Measurements from ENCODE around the gene ACY1.
A peak's percentile ranks its signal among the peaks of the same experiment; 100 is the strongest.

The ACY1 gene

DNA sequence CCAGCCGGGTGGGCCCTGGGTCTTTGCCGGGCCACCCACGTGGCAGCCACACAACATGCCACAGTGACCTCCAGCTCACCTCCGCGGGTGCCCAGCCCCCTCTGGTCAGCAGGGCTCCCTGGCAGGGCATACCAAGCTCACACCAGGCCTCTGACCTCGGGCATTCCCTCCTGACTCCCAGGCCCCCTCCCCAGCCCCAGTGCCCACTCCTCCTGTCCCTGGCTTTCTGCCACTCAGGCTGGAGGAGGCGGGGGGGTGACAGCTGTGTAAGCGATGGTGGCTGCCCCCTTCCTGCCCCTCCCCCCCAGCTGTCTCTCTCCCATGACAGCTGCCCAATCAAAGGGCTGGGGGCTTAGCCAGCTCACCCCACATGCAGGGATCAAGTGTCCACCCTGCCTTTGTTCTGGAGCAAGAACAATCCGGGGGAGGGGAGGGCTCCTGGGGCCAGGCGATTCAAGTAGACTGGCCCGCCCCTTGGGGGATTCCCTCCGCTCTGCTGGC, 19.3 kb upstream of the ACY1 start:
- DNase-seq (ENCODE audit: low spot score): no peak

DNA sequence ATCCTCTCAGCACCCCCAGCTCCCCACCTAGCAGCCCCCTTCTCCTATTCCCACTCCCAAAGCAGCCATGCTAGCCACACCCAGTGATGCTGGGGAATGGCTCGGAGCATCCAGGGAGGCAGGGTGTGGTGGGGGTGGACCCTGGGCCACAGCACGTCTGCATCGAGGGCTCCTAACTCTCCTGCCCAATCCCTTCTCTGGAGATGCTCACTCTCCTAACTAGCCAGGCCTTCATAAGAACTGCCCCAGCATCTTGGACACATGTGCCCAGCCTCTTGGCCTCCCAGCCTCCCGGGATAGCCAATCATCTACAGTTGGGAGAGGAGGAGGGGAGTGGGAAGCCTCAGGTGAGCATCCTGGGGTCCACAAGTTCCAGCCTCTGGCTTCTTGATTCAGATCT, 18.8 kb upstream of the ACY1 start:
- no peak for DNase-seq (ENCODE audit: low spot score)

DNA sequence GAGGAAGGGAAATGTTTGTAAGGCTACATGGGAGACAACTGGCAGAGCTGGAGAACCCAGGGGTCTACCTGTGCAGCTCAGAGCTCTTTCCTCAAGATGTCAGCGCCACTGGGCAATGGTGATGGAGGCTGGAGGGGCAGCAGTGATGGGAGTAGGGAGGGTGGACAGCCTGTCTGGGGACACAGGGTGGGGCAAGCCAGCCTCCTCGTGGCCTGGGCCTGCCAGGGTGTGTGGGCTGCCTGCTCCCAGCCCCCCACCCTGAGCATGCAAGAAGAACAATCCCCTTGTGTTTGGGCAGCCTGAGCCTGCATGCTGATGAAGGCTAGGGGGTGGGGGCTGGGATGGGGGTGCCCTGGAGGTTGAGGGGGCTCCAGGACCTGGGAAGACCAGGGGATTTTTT, 17.3 kb upstream of the ACY1 start:
- DNase-seq (ENCODE audit: low spot score): no peak

DNA sequence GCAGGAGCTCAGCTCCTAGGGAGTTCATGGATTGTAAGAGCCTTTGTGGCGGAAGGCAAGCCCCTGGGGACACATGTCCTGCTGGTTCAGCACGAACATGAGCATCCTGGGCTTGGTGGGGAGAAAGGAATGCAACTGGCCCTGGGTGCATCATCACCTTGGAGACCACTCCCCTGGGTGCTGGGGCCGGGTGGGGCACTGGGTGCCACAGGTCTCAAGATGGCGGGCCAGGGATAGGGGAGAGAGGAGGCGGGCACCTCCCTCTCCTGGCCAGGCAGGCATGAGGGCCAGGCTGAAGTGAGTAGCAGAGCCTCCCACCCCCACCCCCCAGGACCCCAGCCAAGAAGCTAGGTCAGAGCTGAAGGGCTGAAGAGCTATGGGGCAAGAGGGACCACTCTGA, 16.8 kb upstream of the ACY1 start:
- DNase-seq (ENCODE audit: low spot score): no peak

DNA sequence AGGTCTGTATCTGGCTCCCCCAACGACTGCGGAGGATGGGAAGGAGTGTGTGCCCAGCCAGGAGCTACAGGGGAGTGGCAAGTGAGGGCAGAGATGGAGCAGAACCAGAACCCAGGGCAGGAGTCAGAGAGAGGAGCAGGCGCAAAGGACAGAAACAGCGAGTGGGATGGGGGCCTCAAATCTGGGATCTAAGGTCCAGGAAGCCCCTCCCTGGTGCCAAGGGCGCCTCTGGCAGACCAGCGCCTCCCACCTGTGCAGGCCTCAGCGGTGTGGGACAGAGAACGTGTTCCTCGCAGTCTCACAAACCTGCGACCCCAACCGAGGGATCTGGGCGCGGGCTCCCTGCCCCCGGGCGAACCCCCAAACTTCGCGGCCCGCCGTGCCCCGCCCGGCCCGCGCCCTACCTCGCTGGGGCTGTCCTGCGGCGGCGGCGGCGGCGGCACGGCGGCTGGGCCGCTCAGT, 16.4 kb upstream of the ACY1 start:
- no peak for DNase-seq (ENCODE audit: low spot score)

DNA sequence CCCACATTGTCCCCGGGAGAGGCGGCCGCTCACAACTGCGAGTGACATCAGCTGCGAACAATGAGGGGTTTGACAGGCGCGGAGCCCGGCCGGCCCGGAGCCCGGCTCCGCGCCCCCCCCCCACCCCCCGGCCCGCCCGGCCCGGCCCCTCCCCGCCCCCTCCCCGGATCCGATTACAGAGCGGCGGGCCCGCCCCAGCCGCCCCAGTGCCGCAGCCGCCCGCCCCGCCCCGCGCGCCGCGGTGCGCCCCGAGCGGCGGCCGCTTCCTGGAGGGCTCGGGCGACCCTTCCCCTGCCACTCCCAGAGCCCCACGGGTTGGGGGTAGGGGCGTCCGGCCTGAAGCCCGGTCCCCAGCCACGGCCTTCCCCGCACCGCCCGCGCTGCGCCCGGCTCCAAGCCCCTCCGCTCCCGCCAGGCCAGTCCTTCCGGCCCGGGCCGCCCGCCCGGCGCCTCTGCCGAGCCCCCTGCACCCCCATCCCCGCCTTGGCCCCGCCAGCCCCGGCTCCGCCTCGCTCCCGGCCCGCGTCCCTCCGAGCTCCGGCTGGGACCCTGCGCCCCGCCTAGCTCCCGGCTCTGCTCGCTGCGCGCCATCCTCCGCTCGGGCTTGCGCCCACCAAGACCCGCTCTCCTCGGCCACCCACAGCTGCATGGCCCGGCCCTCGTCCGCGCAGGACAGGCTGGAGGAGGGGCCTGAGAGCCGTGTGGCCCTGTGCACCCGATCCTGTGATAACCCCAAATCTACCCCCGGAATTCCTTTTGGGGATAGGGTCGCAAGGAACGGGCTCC, 15.8 kb upstream of the ACY1 start, which contains the start of gene PCBP4:
Gene PCBP4 (minus strand): TSS at position 71 of the 786 bp plus-strand sequence. CDS start 6,214 bp downstream, outside the sequence.
- DNase-seq (ENCODE audit: low spot score): no peak

DNA sequence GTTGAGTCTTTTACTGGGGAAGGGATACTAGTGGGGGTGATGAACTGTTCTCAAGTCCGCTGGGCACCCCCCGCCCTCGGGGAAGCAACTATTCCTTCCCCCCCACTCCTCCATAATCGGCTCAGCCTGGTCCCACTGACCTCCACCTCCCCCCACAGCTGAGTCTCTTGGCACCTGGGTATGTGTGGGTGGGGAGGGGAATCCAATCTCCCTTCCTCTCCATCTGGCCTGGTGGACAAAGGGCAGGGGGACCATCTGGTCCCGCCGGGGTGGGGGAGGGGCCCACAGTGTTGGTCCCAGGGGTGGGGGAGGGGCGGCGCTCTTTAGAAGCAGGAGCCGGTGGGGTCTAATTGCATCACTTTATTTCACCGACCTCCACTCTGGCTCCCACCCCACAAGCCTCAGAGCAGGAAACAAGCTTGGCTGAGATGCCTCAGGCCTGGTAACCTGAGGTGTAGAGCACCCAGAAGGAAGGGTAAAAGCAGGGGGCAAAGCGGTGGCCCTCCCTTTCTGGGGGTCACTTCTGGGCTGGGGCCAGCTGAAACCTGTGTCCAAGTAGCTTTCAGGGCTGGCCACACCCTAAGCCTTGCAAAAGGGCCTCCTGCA, 15.1 kb upstream of the ACY1 start:
- DNase-seq (ENCODE audit: low spot score): no peak

DNA sequence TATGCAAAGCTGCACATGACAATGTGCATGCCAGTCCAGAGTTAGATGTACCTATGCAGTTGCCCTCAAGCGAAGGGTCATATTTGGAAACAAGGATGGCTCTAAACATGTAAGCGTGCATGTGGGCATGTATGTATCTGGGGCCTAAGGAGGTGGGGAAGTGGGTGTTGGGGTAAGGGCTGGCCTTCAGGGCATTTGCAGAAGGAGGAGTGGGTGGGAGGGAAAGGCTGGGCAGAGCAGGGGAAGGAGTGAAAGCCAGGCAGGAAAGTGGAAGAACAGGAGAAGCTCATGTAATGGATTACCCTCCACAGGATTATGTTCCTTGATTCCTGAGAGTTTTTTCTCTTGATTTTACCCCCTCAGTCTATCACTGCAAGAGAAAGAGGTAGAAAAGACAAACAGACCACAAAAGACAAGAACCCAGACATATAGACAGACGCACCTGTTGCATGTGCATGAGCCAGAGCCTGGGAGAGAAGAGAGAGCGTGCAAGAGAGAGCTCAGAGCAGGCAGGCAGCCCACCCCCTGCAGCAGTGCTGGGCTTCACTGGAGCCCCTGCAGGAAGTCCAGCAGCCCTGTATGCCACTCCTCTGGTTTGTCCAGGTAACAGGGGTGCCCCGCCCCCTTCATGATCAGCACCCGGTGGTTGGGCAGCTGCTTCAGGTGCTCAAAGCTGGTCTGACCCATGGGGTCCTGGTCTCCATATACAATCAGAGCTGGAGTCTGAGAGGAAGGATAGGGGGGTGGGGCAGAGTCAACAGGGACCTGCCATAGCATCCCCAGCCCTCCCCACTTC, 14.3 kb upstream of the ACY1 start:
- DNase-seq (ENCODE audit: low spot score): no peak

DNA sequence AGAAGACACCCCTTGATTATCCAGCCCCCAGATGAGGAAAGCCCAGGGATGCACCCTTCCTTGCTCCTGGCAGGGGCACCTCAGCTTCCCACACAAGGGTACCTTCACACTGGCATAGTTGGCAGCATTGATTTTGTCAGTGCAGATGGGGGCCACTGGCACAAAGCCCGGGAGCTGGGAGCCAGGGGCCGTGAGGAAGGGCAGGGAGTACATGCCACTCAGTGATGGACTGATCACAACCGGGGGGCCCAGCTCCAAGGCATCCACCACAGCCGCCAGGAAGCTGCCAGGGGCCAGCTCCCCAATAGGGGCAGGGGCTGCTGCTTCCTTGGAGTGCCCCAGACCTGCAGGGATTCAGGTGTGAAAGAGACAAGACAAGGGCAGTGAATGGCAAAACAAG, 13.5 kb upstream of the ACY1 start:
- DNase-seq (ENCODE audit: low spot score): no peak

DNA sequence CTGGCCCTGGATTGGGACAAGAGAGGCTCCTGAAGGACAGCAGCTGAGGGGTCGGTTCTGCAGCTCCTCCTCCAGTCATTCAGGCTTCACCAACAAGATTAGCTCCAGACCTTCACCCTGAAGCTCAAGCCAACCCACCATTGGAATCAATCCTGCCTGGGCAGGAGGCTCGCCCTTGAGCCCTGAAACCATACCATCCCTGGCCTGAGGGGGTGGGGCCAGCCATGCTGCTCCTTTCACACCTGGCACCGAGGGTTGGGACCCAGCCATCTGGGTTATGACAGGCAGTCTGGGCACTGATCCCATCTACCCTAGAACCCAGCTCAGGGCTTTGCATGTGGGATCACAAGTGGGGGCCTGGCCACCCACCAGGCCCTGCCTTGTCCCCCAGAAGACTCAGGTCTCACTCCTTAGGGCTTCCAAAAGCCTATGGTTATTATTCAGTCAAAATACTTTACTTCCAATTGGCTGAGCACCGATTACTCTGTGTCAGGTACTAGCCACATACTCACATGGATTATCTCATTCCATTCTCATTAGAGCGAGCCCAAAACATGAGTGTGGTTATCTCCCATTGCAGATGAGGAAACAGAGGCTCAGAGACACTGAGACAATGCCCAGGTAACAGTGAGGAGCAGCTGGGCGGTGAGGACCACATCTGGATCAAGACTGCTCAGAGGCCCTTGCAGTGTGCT, 12.6 kb upstream of the ACY1 start:
- DNase-seq (ENCODE audit: low spot score): no peak

DNA sequence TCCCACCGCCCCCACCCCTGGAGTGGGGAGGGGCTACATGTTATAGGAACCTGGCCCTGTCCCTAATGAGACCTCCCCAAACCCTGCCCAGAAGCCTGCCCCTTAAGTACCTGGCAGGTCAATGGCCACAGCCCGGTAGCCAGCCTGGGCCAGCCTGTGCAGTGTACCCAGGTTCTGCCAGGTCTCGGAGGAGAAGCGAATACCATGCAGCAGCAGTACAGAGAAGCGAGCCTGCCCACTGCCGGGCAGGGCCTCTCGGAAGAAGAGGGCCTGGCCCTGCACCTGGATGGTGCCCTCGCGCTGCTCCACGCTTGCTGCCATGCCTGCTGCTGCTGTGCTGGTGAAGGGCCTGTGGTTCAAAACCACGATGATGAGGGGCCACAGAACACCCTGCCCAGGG, 12.0 kb upstream of the ACY1 start:
- no peak for DNase-seq (ENCODE audit: low spot score)

DNA sequence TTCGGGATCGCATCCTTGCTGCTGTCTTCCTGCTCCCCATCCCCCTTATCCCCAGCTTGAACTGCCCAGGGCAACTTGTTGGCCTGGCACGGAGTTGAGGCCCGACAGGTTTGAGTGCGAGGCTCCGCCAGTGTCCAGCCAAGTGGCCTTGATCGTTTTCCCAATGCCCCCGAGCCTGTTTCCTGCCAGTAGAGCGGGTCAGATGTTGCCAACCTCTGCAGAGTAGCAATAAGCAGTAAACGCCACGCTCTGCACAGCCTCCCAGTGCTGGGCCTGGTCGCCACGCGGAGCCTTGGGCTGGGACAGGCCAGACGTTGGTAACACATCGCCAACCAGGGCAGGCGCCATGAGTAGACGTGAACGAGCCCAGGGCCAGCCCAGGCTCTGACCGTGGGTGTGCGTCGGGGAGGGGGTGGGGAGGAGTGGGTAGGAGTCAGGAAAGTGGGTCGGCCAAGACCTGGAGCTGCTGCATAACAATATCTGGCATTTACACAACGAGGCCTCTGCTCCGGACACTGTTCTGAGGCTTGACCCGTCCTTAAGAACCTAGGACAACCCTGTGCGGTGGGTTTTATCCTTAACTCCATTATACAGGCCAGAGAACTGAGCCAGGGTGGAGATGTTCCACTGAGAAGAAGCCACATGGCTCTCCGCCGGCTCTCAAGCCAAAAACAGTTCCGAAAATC, 8.9 kb upstream of the ACY1 start:
- no peak for DNase-seq (ENCODE audit: low spot score)

DNA sequence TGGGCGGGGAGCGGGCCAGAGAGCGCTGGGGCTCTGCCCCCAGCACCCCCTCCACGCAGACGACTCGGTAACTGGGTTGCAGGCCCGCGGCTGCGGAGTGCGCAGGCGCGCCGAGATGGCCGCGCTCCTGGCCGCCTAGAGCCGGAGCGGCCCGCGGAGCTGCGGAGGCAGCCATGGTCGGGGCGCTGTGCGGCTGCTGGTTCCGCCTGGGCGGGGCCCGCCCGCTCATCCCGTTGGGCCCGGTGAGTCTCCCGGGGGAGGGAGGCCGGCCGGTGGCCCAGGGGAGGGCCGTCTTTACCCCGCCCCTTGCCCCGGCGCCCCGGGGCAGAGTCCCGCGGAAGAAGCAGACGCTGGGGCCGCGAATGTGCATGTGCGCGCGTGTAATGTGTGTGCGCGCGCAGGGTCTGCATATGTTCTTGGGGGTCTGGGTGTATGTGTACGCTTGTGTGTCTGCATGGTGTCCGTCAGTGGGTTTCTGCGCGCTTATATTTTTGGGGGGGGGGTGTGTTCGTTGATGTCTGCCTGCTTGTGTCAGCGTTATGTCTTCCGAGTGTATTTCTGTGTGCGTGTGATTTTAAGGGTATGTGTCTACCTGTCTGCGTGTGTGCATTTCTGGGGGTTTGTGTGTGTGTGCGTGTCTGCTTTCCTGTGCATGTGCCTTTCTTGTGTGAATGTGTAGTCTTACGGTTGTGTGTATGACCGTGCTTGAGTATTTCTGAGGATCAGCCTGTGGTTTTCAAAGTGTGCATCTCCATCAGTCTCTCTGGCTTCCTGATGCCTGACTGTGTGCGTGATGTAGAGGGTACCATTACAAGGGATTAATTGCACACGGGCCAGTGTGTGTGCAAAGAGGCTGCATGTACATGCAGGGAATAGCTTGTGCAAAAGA, 8.1 kb upstream of the ACY1 start, which contains the start of gene ABHD14A:
Gene ABHD14A (plus strand): TSS at position 102 of the 889 bp plus-strand sequence. CDS start 72 bp downstream, at position 174.
- DNase-seq (ENCODE audit: low spot score): peak; percentile 72

DNA sequence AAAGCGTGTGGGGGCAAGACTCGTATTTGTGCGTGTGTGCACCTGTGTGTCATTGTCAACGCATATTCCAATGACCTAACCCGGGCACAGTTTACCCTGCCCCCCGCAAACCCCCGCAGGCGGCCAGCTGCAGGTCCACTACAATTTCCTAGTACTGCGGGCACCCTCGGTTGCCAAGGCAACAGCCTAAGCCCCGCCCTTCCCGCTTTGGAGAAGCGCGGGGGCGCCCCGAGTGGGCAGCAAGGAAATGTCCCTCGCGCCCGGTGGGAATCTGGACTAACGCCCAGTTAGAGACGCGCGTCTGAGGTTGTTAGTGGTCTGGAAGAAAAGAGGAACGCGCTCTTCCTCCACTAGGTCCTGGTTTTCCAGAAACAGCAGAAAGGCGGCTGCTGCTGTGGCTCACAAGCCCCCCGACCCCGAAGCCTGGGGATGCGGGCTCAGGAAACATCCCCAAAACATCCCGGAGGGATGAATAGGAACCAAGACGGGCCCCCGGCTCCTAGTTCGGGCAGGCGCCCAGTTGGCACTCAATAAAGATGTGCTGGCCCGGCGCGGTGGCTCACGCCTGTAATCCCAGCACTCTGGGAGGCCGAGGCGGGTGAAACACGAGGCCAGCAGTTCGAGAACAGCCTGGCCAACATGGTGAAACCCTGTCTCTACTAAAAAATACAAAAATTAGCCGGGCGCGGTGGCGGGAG, 7.3 kb upstream of the ACY1 start:
- DNase-seq (ENCODE audit: low spot score): peak; percentile 61

DNA sequence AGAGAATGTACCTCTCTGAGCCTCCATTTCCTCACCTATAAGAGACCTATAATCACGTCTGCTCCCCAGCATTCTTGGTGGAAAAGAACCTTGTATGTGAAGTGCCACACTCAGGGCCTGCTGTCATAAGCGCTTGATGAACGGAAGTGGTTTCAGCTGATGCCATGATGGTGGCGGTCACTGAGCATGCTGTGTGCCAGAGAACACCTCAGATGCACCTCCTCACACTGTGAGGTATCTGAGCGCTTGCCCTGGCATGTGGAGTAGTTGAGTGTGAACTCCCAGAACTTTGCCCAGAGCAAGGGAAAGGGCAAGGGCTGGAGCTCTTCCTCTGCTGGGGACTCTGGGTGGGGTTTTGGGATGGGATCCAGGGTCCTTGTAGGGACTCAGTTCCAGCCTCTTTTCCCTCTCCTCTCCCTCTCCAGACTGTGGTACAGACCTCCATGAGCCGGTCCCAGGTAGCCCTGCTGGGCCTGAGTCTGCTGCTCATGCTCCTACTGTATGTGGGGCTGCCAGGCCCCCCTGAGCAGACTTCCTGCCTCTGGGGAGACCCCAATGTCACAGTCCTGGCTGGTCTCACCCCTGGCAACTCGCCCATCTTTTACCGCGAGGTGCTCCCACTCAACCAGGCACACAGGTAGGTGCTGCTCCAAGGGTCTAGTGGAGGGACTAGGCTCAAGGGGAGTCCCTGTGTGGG, 5.7 kb upstream of the ACY1 start:
- DNase-seq (ENCODE audit: low spot score): no peak

DNA sequence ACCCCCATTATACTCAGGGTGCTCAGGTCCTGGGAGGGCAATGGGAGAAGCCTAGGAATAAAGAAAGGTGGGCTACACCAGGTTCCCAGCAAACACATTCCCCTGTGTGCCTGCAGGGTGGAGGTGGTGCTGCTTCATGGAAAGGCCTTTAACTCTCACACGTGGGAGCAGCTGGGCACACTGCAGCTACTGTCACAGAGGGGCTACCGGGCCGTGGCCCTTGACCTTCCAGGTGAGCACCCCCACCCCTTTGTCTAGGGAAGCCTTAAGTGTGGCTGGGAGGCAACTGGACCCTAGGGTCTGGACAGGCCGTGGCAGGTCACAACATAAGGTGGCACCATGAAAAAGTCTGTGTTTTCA, 5.2 kb upstream of the ACY1 start:
- DNase-seq (ENCODE audit: low spot score): no peak

DNA sequence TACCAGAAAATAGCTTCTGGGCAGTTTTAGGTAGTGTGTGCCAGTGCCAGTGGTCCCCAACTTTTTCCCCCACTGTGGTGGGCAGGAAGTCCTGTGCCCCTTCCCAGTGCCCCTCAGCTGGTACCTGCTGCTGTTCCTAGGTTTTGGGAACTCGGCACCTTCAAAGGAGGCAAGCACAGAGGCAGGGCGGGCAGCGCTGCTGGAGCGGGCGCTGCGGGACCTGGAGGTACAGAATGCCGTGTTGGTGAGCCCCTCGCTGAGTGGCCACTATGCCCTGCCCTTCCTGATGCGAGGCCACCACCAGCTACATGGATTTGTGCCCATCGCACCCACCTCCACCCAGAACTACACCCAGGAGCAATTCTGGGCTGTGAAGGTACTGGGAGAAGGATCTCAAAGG, 3.1 kb upstream of the ACY1 start:
- DNase-seq (ENCODE audit: low spot score): no peak

DNA sequence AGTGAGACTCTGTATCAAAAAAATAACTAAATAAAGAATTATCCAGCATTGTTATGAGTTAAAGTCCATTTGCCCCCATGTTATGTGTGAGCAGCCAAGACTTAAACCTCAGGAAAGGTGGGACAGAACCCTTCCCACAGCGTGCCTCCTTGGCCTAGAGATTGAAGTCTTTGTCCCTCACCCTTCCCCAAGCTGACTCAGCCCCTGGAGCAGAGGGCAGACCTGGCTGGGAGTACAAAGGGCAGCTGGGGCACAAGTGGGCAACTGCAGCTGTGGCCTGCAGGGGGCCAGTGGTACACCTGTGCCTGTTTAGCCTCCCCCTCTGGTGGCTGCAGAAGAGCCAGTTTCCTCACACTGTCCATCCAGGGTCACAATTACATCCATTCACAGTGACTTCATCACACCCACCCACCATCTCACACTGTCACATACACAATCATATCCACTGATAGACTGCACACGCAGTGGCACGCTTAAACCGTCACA, 940 bp upstream of the ACY1 start:
- DNase-seq (ENCODE audit: low spot score): peak; percentile 84
